NCI-H2029 treated with DMSO at 0.1 percent for 48 hours (cell line): ENCODE measurements around the gene WNK2.
"Not testable (repeated sequence)": the region's sequence is repeated elsewhere in the genome, so short reads cannot be mapped to it uniquely, and the experiment has no call there.

Experiments used
- DNase-seq: peaks from one replicate; lab custom pipeline; 2025; lab: John Stamatoyannopoulos, UW

WNK2 gene

GRCh38 chr9:93336720-93337119, 152.8 kb downstream of the WNK2 start:
- no peak for DNase-seq

GRCh38 chr9:93338196-93338595, 154.3 kb downstream of the WNK2 start:
- not testable (repeated sequence) for DNase-seq

- DNase-seq, result no peak
Measured at GRCh38 chr9:93340091-93340490, 156.2 kb downstream of the WNK2 start.

- not testable (repeated sequence) for DNase-seq
Measured at GRCh38 chr9:93341820-93342219, 157.9 kb downstream of the WNK2 start.

- not testable (repeated sequence) for DNase-seq
Measured at GRCh38 chr9:93342428-93342827, 158.5 kb downstream of the WNK2 start.

- no peak for DNase-seq
Measured at GRCh38 chr9:93343663-93344062, 159.7 kb downstream of the WNK2 start.

GRCh38 chr9:93345643-93346230, 161.8 kb downstream of the WNK2 start:
- no peak for DNase-seq

- DNase-seq, result no peak
Measured at GRCh38 chr9:93346231-93347112, 162.5 kb downstream of the WNK2 start.

- not testable (repeated sequence) for DNase-seq
Measured at GRCh38 chr9:93347371-93347975, 163.5 kb downstream of the WNK2 start.

GRCh38 chr9:93353413-93354310, 169.7 kb downstream of the WNK2 start:
- not testable (repeated sequence) for DNase-seq

- DNase-seq, result no peak
Measured at GRCh38 chr9:93354451-93354850, 170.5 kb downstream of the WNK2 start.

GRCh38 chr9:93355827-93356226, 171.9 kb downstream of the WNK2 start:
- DNase-seq, result no peak

- no peak for DNase-seq
Measured at GRCh38 chr9:93357649-93358048, 173.7 kb downstream of the WNK2 start.

GRCh38 chr9:93359907-93360306, 176.0 kb downstream of the WNK2 start:
- not testable (repeated sequence) for DNase-seq

GRCh38 chr9:93361995-93362394, 178.1 kb downstream of the WNK2 start:
- no peak for DNase-seq

- DNase-seq, result no peak
Measured at GRCh38 chr9:93364734-93365426, 180.9 kb downstream of the WNK2 start.

GRCh38 chr9:93365427-93366118, 181.6 kb downstream of the WNK2 start:
- no peak for DNase-seq

GRCh38 chr9:93366119-93366447, 182.1 kb downstream of the WNK2 start:
- no peak for DNase-seq

GRCh38 chr9:93366486-93366885, 182.5 kb downstream of the WNK2 start:
- DNase-seq, result not testable (repeated sequence)

GRCh38 chr9:93368437-93368836, 184.5 kb downstream of the WNK2 start:
- DNase-seq, result no peak

GRCh38 chr9:93369686-93370085, 185.7 kb downstream of the WNK2 start:
- no peak for DNase-seq
